ENCODE data around the gene KCND3.

DNA sequence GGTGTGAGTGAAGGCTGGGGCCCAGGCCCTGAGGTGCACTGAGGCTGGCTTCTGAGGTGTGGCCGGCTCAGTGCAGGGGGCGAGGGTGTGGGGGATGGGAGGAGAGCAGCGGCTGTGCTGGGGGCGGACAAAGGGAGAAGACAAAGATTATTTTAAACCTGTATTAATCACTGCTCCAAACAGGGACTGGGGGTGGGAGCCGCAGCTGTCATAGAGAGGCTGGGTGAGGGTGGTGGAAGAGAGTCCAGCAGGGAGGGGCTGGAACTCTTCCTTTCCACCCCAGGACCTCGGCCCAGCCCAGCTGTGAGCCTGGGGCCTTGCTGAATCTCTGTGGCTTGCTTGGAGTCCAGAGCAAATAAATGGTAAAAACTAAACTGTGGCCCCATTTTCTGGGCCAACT lies 106.9 kb downstream of the KCND3 start:
- no peak for TF ChIP-seq CTCF (IDR thresholded peaks at IDR 0.05)
- no peak for TF ChIP-seq EZH2 (IDR thresholded peaks at IDR 0.05)

All from neural progenitor cell (in vitro differentiated cells).